PC-9 (cell line): ENCODE results near the gene PLEKHB2. TPM values are rescaled to one million over a fixed set of nuclear protein-coding genes. Genes with fewer than 3 reads are reported as not detected.
A peak's percentile ranks its signal among the peaks of the same experiment; 100 is the strongest.

Experiments used
- BruUV-seq: library from RNA; stranded (reverse); fragments of 400-500 nt; replicated peaks from 2 replicates; lab custom pipeline; 2021; lab: Mats Ljungman, UMichigan
- CTCF ChIA-PET: fragments of 300-600 bp; sonication (Branson Sonifier 250); formaldehyde crosslinking; loops from one replicate; lab custom pipeline; 2022; ENCODE audit warnings: antibody characterized with exemption; lab: Charles Lee
- POLR2A ChIA-PET: fragments of 300-600 bp; sonication (Branson Sonifier 250); formaldehyde crosslinking; loops from one replicate; lab custom pipeline; 2022; ENCODE audit warnings: antibody characterized with exemption; ENCODE audit not compliant: unreplicated experiment; lab: Charles Lee
- DNase-seq, 2 experiments: peaks; one replicate each; pipeline versions ENCODE4 v3.0.0 to v3.0.0-alpha.2; 2015 to 2022; ENCODE audit warnings: mixed read lengths in 1 of 2
- H2AFZ ChIP-seq: fragments of 200-600 bp; sonication (generic); 2 replicates; pipeline ENCODE4 v1.8.1; 2017; ENCODE audit warnings: antibody characterized with exemption
- H3F3A ChIP-seq: fragments of 200-600 bp; sonication (generic); 2 replicates; pipeline ENCODE4 v1.8.1; 2017; ENCODE audit warnings: antibody characterized with exemption, mild to moderate bottlenecking, low read depth; ENCODE audit not compliant: insufficient read depth
- H3K27ac ChIP-seq: fragments of 200-600 bp; sonication (generic); 2 replicates; pipeline ENCODE4 v1.6.1; 2016; ENCODE audit warnings: mixed run types
- H3K27me3 ChIP-seq: fragments of 200-600 bp; sonication (generic); 2 replicates; pipeline ENCODE4 v1.6.1; 2016; ENCODE audit warnings: low read depth, mixed run types; ENCODE audit not compliant: insufficient read depth
- H3K36me3 ChIP-seq: fragments of 200-600 bp; sonication (generic); 2 replicates; pipeline ENCODE4 v1.6.1; 2016; ENCODE audit warnings: low read depth, mixed run types
- H3K4me1 ChIP-seq: fragments of 200-600 bp; sonication (generic); replicated peaks from 2 replicates; pipeline ENCODE4 v1.6.1; 2016; ENCODE audit warnings: mixed run types; ENCODE audit not compliant: insufficient read depth
- H3K4me2 ChIP-seq: fragments of 200-600 bp; sonication (generic); 2 replicates; pipeline ENCODE4 v1.6.1; 2017; ENCODE audit warnings: mixed run types
- H3K4me3 ChIP-seq: fragments of 200-600 bp; sonication (generic); 2 replicates; pipeline ENCODE4 v1.6.1; 2016; ENCODE audit warnings: mixed run types
- H3K79me2 ChIP-seq: fragments of 200-600 bp; sonication (generic); 2 replicates; pipeline ENCODE4 v1.6.1; 2017; ENCODE audit warnings: low read depth, mixed run types
- H3K9me2 ChIP-seq: fragments of 200-600 bp; sonication (generic); 2 replicates; pipeline ENCODE4 v1.8.1; 2017; ENCODE audit warnings: mild to moderate bottlenecking; ENCODE audit not compliant: insufficient read depth
- H3K9me3 ChIP-seq: fragments of 200-600 bp; sonication (generic); 2 replicates; pipeline ENCODE4 v1.8.1; 2016; ENCODE audit warnings: low read depth; ENCODE audit not compliant: insufficient read depth
- H4K20me1 ChIP-seq: fragments of 200-600 bp; sonication (generic); 2 replicates; pipeline ENCODE4 v1.8.1; 2017; ENCODE audit not compliant: insufficient read depth
- CTCF ChIP-seq: fragments of 200-600 bp; sonication (generic); conservative IDR thresholded peaks from 2 replicates; pipeline ENCODE4 v1.6.1; 2017; ENCODE audit warnings: mixed run types, antibody characterized with exemption, mild to moderate bottlenecking, moderate library complexity
- EZH2 ChIP-seq: fragments of 200-600 bp; sonication (generic); IDR thresholded peaks from 2 replicates; pipeline ENCODE4 v1.8.0; 2017; ENCODE audit warnings: antibody characterized with exemption, low read depth
- intact Hi-C: fragments of 100-400 bp; cut with micrococcal nuclease; formaldehyde crosslinking; loops from one replicate; pipeline ENCODE4 v1.10.0; 2022; ENCODE audit not compliant: unreplicated experiment
- total RNA-seq: library from RNA; stranded (reverse); gene quantifications from 2 replicates; pipeline ENCODE4 v1.2.3, GENCODE V29; 2021

PLEKHB2 gene
- total RNA-seq, 1 experiment from 2014 or later, result 46.2 TPM

- no peaks in the 10 kb centered on the region for H3K27me3 ChIP-seq
- TF ChIP-seq CTCF (no peak), EZH2 (no peak)
- H2AFZ ChIP-seq, result no peak overlapping the region
- no peak overlapping the region; the same call in 1 of the 2 replicates for H3K4me3 ChIP-seq
- no peaks in the 10 kb centered on the region for H3K9me3 ChIP-seq
- no peak for DNase-seq
- no peaks in the 10 kb centered on the region for H3K36me3 ChIP-seq
- peaks cover 6% of the 10 kb centered on the region; the same call in 1 of the 2 replicates for H3K4me1 ChIP-seq
- intact Hi-C loops, result loop anchor here (5.0 kb wide), 1 partner anchor 297 kb away; no protein-coding TSS in a partner anchor
- no peak overlapping the region for H3K27ac ChIP-seq
- H3K79me2 ChIP-seq, result peaks cover 32% of the 10 kb centered on the region
- H3K4me2 ChIP-seq, result peak overlapping the region; percentile 71; the same call in 1 of the 2 replicates
- H3F3A ChIP-seq, result peaks cover 20% of the 10 kb centered on the region
- CTCF ChIA-PET, result no interaction called here
- no peaks in the 10 kb centered on the region for H3K9me2 ChIP-seq
- peaks cover 30% of the 10 kb centered on the region for H4K20me1 ChIP-seq
- no TSS peak for BruUV-seq
- POLR2A ChIA-PET, result no interaction called here
Observed at GRCh38 chr2:131094463-131095281, 10.5 kb upstream of the PLEKHB2 start.

- H3K4me3 ChIP-seq, result no peak overlapping the region
- no peak overlapping the region for H3K27ac ChIP-seq
- H4K20me1 ChIP-seq, result peaks cover 16% of the 10 kb centered on the region
- BruUV-seq, result no TSS peak
- no peaks in the 10 kb centered on the region for H3K9me2 ChIP-seq
- peaks cover 18% of the 10 kb centered on the region for H3F3A ChIP-seq
- intact Hi-C loops, result loop anchor here (10.0 kb wide), 1 partner anchor 278 kb away; no protein-coding TSS in a partner anchor
- H3K27me3 ChIP-seq, result no peaks in the 10 kb centered on the region
- no peak overlapping the region for H3K4me2 ChIP-seq
- peaks cover 30% of the 10 kb centered on the region for H3K79me2 ChIP-seq
- H3K9me3 ChIP-seq, result no peaks in the 10 kb centered on the region
- no peak overlapping the region for H2AFZ ChIP-seq
- ChIA-PET POLR2A (no interaction called here), CTCF (no interaction called here)
- DNase-seq, result no peak
- H3K36me3 ChIP-seq, result peaks cover 2% of the 10 kb centered on the region; the same call in 1 of the 2 replicates
- TF ChIP-seq CTCF, result no peak
- TF ChIP-seq EZH2, result no peak
- H3K4me1 ChIP-seq, result peaks cover 22% of the 10 kb centered on the region
Observed at GRCh38 chr2:131103165-131103564, 2.0 kb upstream of the PLEKHB2 start.

- TF ChIP-seq EZH2 (no peak), CTCF (no peak; the same call in 1 of the 2 replicates)
- H3K36me3 ChIP-seq, result peaks cover 13% of the 10 kb centered on the region
- peak overlapping the region; percentile 91 for H3K27ac ChIP-seq
- no peaks in the 10 kb centered on the region for H3K9me3 ChIP-seq
- CTCF ChIA-PET, result interaction anchor here (0.6 kb wide), 2 partner anchors 12 to 388 kb away, joined by 3 to 4 read pairs; no protein-coding TSS in a partner anchor
- H4K20me1 ChIP-seq, result peaks cover 31% of the 10 kb centered on the region
- H2AFZ ChIP-seq, result peak overlapping the region; percentile 90
- peak; percentile 54 to 74 for DNase-seq
- H3K4me3 ChIP-seq, result peak overlapping the region; percentile 91
- peak overlapping the region; percentile 82 for H3K4me2 ChIP-seq
- H3K4me1 ChIP-seq, result peaks cover 22% of the 10 kb centered on the region
- no peaks in the 10 kb centered on the region for H3K27me3 ChIP-seq
- H3K9me2 ChIP-seq, result no peaks in the 10 kb centered on the region
- TSS peak; percentile 94 for BruUV-seq
- H3F3A ChIP-seq, result peaks cover 18% of the 10 kb centered on the region
- H3K79me2 ChIP-seq, result peaks cover 44% of the 10 kb centered on the region
- POLR2A ChIA-PET, result interaction anchor here (0.6 kb wide), 1 partner anchor 267 kb away, joined by 4 read pairs; no protein-coding TSS in a partner anchor
- intact Hi-C loops, result loop anchor here (1.0 to 10.0 kb wide), 2 partner anchors 11 to 280 kb away; partner anchors contain the start of gene FAM168B
Observed at GRCh38 chr2:131104487-131105155, 515 bp upstream of the PLEKHB2 start.
